GM23248 (cell line): ENCODE data around the gene HCFC1R1.

Experiments
- EZH2 ChIP-seq: fragments of 200-600 bp; sonication (generic); IDR thresholded peaks from 2 replicates; pipeline ENCODE4 v1.6.1; 2018; ENCODE audit warnings: antibody characterized with exemption, mild to moderate bottlenecking; ENCODE audit not compliant: insufficient read depth, poor library complexity, severe bottlenecking
- EZH2phosphoT487 ChIP-seq: fragments of 200-600 bp; sonication (generic); IDR thresholded peaks from 2 replicates; pipeline ENCODE4 v1.6.1; 2018; ENCODE audit warnings: antibody characterized with exemption, moderate library complexity, mild to moderate bottlenecking, low read depth; ENCODE audit not compliant: insufficient read depth

DNA sequence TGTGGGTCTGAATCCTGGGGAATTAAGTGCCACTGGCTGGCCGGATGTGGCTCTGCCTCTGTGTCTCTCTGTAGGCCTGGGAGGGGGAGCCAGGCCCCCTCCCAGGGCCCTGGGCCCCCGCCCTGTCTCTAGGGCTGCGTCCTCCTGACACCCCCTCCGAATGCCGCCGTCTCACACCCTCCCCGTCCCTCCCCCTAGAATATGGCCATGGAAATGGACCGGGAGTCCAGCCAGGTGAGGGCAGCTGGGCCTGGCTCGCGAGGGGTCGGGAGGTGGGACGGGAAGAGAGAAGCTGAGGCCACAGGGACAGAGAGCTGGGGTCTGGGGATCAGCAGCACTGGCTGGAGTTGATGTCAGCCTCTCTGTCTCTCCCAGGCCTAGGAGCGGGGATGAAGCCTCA lies 27.4 kb downstream of the HCFC1R1 start:
- TF ChIP-seq EZH2 (no peak), EZH2phosphoT487 (no peak)
